Sigmoid colon (tissue), 3 donors: ENCODE results near the gene CENPM.

Experiments
- CTCF ChIP-seq, 4 experiments: fragments of 450-650 bp in 3 of 4; fragments of 200-600 bp in 1 of 4; IDR thresholded peaks; one replicate each; pipeline ENCODE4 v1.5.1; 2016 to 2019; ENCODE audit warnings: antibody characterized with exemption in 4 of 4, mild to moderate bottlenecking in 3 of 4, moderate library complexity in 2 of 4
- POLR2A ChIP-seq, 2 donors: fragments of 450-650 bp; IDR thresholded peaks; one replicate each; pipeline ENCODE4 v1.6.1; 2016; ENCODE audit warnings: antibody characterized with exemption in 2 of 2, mild to moderate bottlenecking in 2 of 2, moderate library complexity in 2 of 2

DNA sequence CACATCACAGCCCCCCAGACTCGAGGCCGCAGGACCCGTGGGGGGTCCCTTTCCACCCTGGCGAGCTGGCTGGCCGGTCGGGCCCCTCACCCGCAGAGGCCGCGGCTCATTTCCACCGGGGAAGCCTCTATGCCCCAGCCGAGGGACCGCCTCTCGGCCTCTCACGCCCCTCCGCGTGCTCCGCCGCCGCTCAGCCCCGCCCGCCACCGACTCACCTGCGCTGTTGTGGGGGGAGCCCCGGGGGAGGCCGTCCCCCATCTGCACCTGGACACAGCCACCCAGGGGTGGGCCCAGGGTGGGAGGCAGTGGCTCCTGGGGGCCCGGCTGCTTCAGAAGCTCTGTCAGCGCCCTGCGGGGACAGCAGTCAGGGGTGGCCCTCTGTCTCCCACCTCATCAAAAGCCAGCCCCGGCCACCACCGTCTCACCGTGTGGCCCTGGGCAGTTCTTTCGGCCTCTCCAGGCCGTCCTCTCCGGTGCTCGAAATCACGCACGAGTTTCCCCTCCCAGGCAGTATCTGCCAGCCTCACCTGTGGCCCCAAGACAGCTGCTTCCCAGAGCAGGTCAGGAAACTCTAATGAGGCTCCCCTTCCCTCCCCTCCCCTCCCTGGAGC, 35.8 kb downstream of the CENPM start:
- TF ChIP-seq CTCF (IDR thresholded peaks at IDR 0.05) (no peak), POLR2A (IDR thresholded peaks at IDR 0.05) (no peak)
